ENCODE measurements around the gene SHPK.

Gene SHPK

GRCh38 chr17:3613124-3613523 is 22.9 kb downstream of the SHPK start:
- no peak overlapping the region for H3K4me3 ChIP-seq (ENCODE audit: low read length)
- TF ChIP-seq CTCF (IDR thresholded peaks at IDR 0.05; ENCODE audit: insufficient read depth, low read depth, low read length, missing control alignments), result no peak
- DNase-seq (ENCODE audit: low read depth), result no peak

- TF ChIP-seq CTCF (IDR thresholded peaks at IDR 0.05; ENCODE audit: insufficient read depth, low read depth, low read length, missing control alignments), result no peak
- no peak for DNase-seq (ENCODE audit: low read depth)
- no peak overlapping the region for H3K4me3 ChIP-seq (ENCODE audit: low read length)
These were observed 25.5 kb downstream of the SHPK start for GRCh38 chr17:3610523-3610922.

DNA sequence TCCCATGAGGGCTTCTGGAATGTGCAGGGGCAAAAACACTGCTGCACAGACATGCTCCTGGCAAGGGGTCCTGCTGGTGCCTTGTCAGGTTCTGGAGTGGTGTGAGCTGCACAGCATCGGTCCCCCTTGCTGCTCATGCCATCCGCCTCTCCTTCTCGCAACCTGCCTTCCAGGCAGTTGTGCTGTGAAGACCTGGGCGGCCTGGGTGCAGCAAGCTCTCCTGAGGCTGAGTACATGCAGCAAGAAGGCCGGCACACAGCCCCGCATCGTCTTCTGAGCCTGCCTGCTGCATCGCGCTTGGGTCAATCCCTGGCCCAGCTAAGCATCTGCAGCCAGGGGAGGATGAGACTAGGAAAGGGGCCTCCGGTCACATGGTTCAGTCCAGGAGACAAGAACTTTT is 26.4 kb downstream of the SHPK start:
- TF ChIP-seq CTCF (IDR thresholded peaks at IDR 0.05; ENCODE audit: insufficient read depth, low read depth, low read length, missing control alignments), result no peak
- no peak for DNase-seq (ENCODE audit: low read depth)
- no peak overlapping the region for H3K4me3 ChIP-seq (ENCODE audit: low read length)

- H3K4me3 ChIP-seq (ENCODE audit: low read length), result no peak overlapping the region
- no peak for TF ChIP-seq CTCF (IDR thresholded peaks at IDR 0.05; ENCODE audit: insufficient read depth, low read depth, low read length, missing control alignments)
- no peak for DNase-seq (ENCODE audit: low read depth)
These were observed 32.2 kb downstream of the SHPK start for GRCh38 chr17:3603870-3604259.

DNA sequence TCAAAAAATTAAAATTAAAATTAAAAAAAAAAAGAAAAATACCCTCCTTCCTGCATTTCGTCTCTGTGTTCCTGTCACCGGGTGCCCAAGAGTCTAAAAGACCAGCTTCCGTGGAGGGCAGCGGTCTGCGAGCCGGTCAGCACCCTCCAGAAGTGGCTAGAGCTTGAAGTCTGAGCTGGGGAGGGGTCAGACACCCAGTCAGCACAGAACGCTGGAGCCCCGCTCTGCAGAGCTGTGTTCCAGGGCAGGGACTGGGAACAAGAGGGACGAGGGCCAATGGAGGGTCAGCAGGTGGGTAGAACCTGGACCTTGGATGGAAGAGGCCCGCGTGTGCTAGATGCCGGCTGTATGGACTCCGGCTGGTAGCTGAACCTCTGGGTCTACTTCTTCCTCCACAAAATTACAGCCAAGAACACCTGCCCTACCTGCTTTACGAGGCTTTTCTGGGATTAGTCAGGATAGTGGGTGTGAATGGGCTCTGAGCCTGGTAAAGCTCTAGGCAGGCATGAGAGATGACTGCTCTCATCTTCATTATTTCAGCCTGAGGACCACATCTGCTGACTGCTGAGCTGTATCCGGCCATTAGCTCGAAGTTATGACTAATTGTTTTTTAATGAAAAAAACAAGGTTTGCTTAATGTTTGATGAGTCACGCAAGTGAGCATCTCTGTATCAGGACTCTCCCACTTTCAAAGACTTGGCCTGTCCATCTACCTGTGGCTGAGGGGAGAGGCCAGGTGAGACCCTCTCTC is 32.8 kb downstream of the SHPK start:
- H3K4me3 ChIP-seq (ENCODE audit: low read length), result no peak overlapping the region
- peak; percentile 98 for DNase-seq (ENCODE audit: low read depth)
- no peak for TF ChIP-seq CTCF (IDR thresholded peaks at IDR 0.05; ENCODE audit: insufficient read depth, low read depth, low read length, missing control alignments)

DNA sequence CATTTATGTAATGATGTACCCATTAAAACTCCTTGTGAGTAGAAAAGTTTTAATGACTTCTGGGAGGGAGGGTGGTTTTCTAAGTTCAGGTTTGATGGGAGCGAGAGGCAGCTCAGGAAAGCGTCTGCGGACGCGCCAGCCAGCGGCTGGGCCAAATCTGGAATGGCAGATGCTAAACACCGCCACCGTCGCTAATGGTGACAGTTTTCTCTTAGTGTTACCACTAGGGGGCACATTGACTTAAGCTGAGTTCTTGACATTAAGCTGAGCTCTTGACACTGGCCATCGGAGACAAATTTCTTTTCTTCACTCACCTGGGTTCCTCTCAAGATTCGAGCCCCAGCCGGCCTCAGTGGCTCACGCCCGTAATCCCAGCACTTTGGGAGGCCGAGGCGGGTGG is 33.6 kb downstream of the SHPK start:
- TF ChIP-seq CTCF (IDR thresholded peaks at IDR 0.05; ENCODE audit: insufficient read depth, low read depth, low read length, missing control alignments), result peak; percentile 40
- H3K4me3 ChIP-seq (ENCODE audit: low read length), result no peak overlapping the region
- DNase-seq (ENCODE audit: low read depth), result peak; percentile 40
